Stimulated activated CD8-positive, alpha-beta memory T cell treated with anti-CD3 and anti-CD28 coated beads, Interleukin-15, amount 100 ng/mL, for 48 hours (primary cell): ENCODE data around the gene CNTN5.
"Not testable (repeated sequence)": the region's sequence is repeated elsewhere in the genome, so short reads cannot be mapped to it uniquely, and the experiment has no call there.

Experiments used
- DNase-seq, 2 donors: peaks; one replicate each; pipeline ENCODE4 v3.0.0-alpha.2; 2020; ENCODE audit warnings: low read depth in 2 of 2

Gene CNTN5

DNA sequence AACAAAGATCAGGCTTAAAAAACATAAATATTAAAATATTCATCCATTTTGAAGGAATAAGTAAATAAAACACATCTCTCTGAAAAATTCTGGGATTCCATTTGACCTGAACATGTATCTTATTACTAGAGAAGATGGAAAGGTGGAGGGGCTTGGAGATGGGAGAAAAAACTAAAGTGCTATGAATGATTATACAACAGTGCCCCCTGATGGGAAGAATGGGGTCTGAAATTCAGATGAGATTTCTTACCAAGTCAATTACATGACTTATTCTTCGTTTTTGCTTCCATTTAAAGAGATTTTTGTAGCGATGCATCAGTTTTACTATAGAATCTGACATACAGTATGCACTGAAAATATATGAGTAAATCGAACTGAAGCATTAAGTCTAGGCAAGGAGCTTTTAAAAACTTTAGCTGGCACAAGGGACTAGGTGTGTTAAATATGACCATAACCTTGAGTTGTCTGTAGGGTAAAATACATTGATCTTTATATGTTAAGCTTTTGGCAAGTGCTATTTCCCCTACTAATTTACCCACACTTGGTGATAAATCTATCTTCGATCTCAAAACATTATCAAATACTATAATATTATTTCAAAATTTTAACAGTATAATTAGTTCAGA is 718.8 kb downstream of the CNTN5 start:
- no peak for DNase-seq

DNA sequence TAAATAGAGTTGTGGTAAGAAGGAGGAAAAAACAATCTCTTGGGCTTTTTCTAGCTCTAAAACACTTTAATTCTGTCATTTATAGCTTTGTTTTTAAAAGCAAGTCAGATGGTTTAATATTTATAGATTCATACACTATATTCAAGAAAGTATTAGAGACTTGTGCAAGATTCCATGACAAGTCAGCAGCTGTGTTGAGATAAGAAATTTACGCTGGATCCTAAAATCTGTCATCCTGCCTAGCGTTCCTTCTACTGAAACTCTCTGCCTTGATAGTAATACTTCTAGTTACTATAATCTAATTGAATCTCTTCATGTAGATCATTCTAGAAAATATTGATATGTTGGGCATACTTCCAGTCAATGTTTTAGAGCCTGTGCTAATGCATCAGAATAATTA is 721.8 kb downstream of the CNTN5 start:
- DNase-seq: no peak

GRCh38 chr11:99759787-99760186 is 739.0 kb downstream of the CNTN5 start:
- DNase-seq: no peak

GRCh38 chr11:99766811-99767210 is 746.1 kb downstream of the CNTN5 start:
- DNase-seq: no peak

DNA sequence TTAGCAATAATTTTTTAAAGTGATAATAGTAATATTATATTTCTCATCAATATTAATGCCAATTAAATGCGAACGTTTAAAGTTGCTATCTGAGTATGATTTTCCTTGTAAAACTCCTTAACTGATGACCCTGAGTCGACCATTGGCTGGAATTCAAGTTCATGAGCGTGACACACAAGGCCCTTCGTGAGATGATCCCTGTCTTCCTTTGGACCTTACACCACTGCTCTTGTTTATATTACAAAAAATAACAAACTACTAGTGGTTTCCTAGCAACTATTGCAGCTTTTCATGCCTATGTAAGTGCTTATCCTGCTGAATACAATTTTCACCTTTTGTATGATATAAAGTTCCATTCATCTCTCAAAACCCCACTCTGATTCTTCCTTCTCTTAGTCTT is 752.9 kb downstream of the CNTN5 start:
- DNase-seq: no peak

- DNase-seq: no peak
Observed at GRCh38 chr11:99781074-99781473, 760.3 kb downstream of the CNTN5 start.

DNA sequence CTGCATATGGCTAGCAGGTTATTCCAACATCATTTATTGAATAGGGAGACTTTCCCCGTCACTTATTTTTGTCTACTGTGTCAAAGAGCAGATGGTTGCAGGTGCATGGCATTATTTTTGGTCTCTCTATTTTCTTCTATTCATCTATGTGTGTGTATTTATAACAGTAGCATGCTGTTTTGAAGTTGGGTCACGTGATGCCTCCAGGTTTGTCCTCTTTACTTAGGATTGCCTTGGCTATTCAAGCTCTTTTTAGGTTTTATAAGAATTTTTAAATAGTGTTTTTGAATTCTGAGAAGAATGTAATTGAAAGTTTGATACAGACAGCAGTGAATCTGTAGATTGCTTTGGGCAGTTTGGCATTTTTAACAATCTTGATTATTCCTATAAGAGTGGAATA is 770.6 kb downstream of the CNTN5 start:
- no peak for DNase-seq

DNA sequence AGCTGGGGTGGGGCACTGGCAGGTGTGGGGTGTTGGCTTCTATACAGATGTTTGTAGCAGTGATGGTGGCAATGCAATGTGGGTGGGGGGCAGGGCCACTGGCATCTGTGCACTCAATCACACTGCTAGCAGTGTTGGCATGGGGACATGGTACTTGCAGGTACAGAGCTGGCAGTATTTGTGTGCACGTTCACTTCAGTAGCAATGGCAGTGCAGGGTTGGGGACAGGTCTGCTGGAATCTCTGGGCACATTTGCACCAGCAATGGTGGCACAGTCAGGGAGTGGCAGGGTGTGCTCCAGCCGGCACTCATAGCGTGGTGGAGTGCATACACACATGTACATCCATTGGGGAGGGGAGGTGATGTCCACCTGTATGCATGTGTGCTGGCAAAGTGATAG is 775.2 kb downstream of the CNTN5 start:
- DNase-seq: no peak

DNA sequence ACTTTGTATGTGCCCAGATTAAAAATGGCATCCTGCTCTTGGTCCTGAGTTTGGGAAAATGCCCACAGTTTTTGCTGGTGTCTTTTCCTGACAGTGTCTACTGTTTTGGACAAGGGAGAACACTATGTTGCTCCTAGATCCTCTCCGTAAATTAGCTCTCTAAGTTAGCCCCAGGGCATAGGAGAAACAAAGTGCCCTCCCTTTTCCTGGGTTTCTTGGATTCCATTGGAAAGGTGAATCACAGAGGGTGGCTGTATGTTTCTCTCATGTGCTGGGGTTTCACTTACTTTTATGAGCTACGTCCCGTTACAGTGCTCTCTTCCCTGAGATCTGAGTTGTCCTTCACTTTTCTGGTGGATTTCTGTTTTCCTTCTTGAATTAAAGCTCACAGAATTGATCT is 782.8 kb downstream of the CNTN5 start:
- no peak for DNase-seq

DNA sequence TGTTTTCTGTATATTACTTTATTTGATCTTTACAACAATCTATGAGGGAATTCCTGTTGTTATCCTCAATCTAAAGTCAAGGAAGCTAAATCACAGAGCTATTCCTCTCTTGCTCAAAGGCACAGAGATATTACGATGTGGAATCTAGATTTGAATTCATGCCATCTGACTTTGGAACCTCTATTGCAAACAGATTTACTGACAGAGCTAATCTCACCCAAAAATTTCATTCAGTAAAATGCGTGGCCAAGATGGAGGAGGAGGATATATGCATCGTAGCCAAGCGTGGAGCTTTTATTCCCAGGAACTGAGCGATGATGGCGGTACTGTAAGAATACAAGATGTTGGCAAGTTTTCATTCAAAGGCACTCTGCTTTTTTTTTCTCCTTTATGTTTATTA is 791.8 kb downstream of the CNTN5 start:
- DNase-seq: no peak

DNA sequence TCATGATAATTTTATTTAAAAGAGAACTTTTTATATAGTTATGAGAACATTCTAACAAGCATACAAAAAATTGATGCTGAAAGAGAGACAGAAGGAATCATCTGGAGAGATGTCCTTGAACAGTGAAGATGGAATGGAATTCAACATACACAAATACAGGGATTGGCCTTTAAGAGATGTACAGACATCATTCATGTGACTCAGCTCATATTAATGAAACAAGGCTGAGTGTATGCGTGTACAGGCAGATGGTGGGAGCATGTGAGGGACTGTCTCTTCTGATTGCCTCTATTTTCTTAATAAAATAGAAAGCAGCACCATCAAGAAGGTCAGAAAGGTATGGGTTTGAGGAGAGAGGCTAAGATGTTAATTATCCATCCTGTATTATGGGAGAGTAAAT is 793.3 kb downstream of the CNTN5 start:
- DNase-seq: no peak

DNA sequence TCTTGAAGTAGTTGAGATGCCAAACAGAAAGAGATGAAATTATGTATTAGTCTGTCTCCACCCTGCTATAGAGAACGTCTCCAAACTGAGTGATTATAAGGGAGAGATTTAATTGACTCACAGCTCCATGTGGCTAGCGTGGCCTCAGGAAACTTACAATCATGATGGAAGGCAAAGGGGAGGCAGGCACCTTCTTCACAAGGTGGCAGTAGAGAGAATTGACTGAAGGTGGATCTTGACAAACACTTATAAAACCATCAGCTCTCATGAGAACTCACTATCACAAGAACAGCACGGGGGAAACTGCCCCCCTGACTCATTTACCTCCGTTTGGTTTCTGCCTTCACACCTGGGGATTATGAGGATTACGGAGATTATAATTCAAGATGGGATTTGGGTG is 794.0 kb downstream of the CNTN5 start:
- DNase-seq: no peak

DNA sequence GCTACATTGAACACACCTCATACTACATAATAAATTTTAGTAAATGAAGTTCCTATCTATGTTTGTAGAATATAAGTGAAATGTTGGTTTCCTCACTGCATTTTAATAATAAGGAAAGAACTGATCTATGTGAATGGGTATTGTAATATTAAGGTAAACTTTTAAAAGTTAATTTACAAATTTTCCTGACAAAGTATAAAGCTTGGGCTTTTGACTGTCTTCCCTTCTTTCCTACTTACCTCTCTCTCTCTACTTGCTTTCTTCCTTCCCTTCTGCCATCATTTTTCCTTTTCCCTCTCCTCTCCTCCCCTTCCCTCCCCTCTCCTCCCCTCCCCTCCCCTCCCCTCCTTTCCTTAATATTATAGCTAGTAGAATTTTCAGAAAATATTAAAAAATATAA is 798.2 kb downstream of the CNTN5 start:
- DNase-seq: no peak

- no peak for DNase-seq
Observed at GRCh38 chr11:99822846-99823565, 802.3 kb downstream of the CNTN5 start.

DNA sequence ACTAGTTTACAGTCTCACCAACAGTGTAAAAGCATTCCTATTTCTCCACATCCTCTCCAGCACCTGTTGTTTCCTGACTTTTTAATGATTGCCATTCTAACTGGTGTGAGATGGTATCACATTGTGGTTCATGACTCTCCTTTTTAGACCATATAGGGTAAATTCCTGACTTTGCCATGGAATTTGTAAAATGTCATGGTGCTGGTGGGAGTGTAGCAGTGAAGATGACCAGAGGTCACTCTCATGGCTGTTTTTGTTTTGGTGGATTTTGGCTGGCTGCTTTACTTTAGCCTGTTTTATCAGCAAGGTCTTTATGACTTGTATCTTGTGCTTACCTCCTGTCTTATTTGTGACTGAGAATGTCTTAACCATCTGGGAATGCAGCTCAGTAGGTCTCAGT is 816.0 kb downstream of the CNTN5 start:
- not testable (repeated sequence) for DNase-seq

- no peak for DNase-seq
Observed at GRCh38 chr11:99841885-99842284, 821.1 kb downstream of the CNTN5 start.

DNA sequence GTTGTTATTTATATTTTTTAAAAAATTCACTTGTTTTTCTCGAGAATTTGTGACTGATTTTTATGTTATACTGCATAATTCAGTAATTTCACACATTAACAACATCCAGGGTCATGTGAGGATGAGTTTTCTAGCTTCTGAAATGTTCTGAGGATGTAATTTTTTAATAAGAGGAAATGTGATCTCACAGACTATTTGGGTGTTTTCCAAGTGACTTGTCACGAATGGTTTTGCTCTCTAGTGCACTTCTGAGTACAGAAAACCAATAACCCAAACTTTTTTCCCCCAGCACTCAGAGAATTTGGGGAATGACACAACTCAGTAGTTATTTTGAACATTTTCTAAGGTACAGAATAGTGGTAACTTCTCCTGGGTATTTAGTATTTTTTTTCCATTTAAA is 845.2 kb downstream of the CNTN5 start:
- DNase-seq: no peak

- DNase-seq: no peak
Observed at GRCh38 chr11:99881610-99882009, 860.9 kb downstream of the CNTN5 start.

- no peak for DNase-seq
Observed at GRCh38 chr11:99884750-99885149, 864.0 kb downstream of the CNTN5 start.

- no peak for DNase-seq
Observed at GRCh38 chr11:99887481-99887880, 866.7 kb downstream of the CNTN5 start.

DNA sequence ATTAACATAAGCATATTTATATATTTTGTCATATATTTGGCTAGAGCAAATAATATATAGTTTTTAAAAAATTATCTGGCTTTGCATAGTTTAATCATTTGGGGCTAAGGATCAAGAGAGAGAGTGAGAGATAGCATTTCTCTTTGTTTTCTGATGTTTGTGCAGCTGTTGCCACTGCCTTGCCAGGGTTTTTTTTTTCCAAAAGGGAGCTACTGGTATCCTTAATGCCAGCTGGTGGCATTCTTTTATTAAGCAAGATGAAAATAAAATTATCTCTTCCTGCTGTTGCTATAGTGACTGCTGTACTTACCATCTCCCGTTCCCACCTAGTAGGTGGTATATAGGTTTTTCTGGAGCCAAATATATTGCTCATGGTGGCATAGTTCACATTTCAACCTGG is 873.1 kb downstream of the CNTN5 start:
- no peak for DNase-seq

DNA sequence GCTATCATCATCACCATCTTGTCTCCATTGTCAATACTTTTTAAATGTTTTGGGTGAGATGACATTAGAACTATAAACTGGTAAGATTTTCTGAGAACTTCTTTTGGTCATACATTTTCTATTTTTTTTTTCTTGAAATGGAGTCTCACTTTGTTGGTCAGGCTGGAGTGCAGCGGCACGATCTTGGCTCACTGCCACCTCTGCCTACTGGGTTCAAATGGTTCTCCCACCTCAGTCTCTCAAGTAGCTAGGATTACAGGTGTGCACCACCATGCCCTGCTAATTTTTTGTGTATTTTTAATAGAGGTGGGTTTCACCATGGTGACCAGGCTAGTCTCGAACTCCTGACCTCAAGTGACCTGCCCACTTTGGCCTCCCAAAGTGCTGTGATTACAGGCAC is 880.4 kb downstream of the CNTN5 start:
- DNase-seq: no peak

- no peak for DNase-seq
Observed at GRCh38 chr11:99911116-99911515, 890.4 kb downstream of the CNTN5 start.

DNA sequence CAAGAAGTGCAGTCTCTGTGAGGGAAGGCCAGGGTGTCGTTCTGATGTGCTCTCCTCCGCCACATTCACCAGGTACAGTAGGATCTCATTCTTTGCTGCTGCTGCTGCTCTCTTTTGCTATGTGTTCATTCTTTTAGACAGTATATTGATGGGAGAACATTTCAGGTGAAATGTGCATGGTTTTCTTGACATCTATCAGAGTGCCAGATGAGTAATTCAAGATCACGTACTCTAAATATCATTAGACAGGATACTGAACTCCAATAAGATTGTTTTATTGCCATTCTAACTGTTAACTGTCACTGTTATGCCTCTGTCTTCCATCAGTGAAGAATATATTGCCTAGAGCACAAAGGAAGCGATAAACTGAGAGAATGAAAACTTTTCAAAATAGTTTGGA is 895.3 kb downstream of the CNTN5 start:
- DNase-seq: no peak
